Activated CD4-positive, alpha-beta T cell treated with anti-CD3 and anti-CD28 coated beads, Interleukin-2, amount 50 U/mL, for 48 hours (primary cell): ENCODE results near the gene OR52K2.
"Not testable (repeated sequence)": the region's sequence is repeated elsewhere in the genome, so short reads cannot be mapped to it uniquely, and the experiment has no call there.

Experiments
- DNase-seq, 2 experiments: peaks; one replicate each; pipeline ENCODE4 v3.0.0-alpha.2; 2020

The OR52K2 gene

GRCh38 chr11:4481240-4481582 lies 32.1 kb downstream of the OR52K2 start:
- DNase-seq: no peak

GRCh38 chr11:4482445-4482844 lies 33.4 kb downstream of the OR52K2 start, which contains the start of gene OR52K1:
Gene OR52K1, plus strand, starts transcription at chr11:4482646. Its CDS starts 6,255 bp downstream, at chr11:4488901.
- no peak for DNase-seq

- no peak for DNase-seq
These were observed 35.2 kb downstream of the OR52K2 start for GRCh38 chr11:4484310-4484709.

GRCh38 chr11:4491405-4491804 lies 42.3 kb downstream of the OR52K2 start:
- not testable (repeated sequence) for DNase-seq

GRCh38 chr11:4491878-4492606 lies 42.9 kb downstream of the OR52K2 start:
- DNase-seq: no peak

GRCh38 chr11:4493480-4493818 lies 44.4 kb downstream of the OR52K2 start:
- DNase-seq: no peak

GRCh38 chr11:4495487-4495886 lies 46.4 kb downstream of the OR52K2 start:
- no peak for DNase-seq

- DNase-seq: no peak
These were observed 46.9 kb downstream of the OR52K2 start for GRCh38 chr11:4495986-4496385.

GRCh38 chr11:4496557-4497248 lies 47.6 kb downstream of the OR52K2 start:
- DNase-seq: no peak
